HG03039 (cell line): ENCODE data around the gene DIO2.

Experiments used
- ATAC-seq: cut with Tn5 transposase; IDR thresholded peaks from one replicate; pipeline ENCODE4 v1.9.1; 2021; ENCODE audit warnings: mild to moderate bottlenecking, moderate library complexity; ENCODE audit not compliant: unreplicated experiment

Gene DIO2

DNA sequence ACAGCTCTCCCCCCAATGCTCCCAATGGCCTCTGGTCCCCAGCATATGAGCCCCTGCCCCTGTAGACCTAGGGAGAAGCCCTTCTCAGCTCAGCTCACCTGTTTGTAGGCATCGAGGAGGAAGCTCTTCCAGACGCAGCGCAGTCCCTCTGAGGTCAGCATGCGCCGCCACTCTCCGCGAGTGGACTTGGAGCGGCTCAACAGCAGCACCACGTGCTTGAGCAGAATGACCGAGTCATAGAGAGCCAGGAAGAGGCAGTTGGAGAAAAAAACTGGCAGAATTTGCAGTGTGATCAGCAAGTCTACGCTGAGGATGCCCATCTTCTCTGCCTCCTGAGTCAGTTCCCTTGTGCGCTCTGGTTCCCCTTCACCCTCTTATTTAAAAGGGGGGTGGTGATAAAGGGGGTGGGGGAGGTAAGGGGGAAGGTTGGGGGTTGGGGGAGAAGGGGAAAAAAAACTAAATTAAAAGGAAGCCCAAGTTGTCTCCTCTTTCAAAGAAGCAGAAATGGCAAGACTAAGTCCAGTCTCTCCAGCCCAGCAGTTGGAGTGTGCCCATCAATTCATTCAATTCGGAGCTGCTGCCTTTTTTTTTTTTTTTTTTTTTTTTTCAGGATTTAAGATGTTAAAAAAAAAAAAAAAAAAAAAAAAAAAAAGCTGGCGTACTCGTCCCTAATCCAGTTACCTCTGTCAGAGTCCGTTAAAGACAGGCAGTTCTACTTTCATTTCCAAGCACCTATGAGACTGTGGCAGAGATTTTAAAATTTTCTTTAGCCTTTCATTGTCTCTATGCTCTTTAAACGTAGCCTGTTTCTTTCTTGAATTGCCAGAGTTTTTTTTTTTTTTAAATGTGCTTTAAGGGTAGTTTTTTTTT lies at the start of gene DIO2:
Gene DIO2, minus strand, starts transcription at position 352 of the 870 bp plus-strand sequence. Its CDS starts 32 bp downstream, at position 320.
- ATAC-seq: no peak

DNA sequence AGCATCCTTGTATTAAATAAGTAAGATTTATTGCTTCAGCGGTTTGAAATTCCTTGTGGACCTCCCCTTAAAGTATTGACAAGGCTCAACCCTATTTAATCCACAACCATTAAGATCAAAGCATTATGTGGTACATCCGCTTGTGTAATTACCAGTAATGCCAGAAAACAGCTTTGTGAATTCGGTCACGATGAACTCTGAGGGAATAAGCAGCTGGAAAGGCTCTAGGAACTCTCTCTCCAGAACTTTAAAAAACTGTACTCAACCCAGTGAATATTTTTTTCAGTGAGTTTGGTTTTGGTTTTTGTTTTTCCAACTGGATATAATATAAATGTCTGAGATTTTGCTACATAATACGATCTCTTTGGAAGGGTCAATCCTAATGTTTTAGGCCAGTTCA lies 49.3 kb upstream of the DIO2 start:
- ATAC-seq: no peak

DNA sequence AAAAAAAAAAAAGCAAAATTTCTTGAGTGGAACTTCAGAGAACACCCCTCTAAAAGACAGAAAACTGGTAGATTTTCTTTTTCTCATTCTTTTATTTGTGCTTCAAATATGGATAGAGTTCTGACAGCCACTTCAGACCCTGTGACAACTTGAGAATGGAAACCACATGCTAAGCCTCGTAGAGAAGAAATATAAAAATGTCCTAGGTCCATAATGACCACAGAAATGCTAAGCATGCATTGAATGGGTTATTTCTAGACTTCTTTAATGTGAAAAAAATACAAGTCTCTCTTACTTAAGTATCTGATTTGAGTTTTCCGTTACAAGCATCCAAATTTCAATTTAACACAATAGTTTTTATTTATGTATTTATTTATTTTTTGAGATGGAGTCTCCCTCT lies 28.3 kb upstream of the DIO2 start:
- no peak for ATAC-seq

DNA sequence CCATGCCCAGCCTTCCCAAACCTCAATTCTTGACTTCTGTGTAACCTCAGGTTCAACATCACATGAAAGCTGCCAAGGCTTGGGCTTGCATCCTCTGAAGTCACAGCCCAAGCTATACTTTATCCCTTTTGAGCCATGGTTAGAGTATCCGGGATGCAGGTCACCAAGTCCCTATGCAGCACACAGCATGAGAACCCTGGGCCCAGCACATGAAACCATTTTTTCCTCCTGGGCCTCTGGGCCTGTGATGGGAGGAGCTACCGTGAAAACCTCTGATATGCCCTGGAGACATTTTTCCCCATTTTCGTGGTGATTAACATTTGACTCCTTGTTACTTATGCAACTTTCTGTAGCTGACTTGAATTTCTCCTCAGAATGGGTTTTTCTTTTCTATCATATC lies 25.8 kb upstream of the DIO2 start:
- no peak for ATAC-seq

DNA sequence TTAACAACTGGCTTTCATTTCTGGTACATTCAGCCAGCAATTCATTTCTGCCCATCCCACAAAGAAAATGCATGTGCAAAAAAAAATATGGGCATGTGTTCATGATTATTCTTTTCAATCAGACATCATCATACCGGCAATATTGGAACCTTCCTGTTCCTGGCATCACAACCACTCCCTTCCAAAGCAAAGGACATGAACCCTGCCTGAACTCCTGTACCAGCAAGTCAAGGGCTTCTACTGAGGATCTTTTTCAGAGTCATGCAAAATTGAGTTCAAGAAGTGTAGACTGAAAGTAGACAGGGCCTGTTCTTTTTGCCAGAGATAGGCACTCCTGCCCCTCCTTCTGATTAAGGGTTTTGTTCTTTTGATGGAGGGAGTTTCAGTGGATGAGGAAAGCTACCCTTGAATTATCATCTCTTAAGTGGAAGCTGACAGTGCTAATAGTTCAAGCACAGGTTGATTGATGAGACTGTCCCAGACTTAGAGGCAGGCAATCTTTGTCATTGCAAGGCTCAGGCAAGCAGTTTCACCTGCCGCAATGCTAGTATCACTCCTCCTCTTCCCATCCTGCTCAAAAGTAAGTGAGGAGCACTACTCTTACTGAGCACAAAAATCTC lies 22.3 kb upstream of the DIO2 start:
- ATAC-seq: no peak

DNA sequence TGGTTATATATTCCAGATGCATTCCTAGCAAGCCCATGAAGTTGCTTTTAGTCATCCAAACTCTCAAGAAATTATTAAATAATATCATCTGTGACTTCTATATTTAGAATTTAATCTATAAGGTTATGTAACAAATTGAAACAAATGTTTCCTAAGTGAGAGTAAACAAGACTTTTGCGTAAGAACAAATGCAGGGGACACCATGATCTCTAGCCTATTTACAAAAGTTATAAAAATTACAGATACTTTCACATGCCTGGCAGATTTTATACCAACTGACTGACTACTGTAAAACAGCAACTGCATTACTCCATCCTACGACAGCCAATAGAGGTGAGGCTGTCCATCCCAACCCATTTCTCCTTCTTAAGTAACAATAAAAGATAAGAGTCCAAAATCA lies 20.4 kb upstream of the DIO2 start:
- ATAC-seq: no peak

DNA sequence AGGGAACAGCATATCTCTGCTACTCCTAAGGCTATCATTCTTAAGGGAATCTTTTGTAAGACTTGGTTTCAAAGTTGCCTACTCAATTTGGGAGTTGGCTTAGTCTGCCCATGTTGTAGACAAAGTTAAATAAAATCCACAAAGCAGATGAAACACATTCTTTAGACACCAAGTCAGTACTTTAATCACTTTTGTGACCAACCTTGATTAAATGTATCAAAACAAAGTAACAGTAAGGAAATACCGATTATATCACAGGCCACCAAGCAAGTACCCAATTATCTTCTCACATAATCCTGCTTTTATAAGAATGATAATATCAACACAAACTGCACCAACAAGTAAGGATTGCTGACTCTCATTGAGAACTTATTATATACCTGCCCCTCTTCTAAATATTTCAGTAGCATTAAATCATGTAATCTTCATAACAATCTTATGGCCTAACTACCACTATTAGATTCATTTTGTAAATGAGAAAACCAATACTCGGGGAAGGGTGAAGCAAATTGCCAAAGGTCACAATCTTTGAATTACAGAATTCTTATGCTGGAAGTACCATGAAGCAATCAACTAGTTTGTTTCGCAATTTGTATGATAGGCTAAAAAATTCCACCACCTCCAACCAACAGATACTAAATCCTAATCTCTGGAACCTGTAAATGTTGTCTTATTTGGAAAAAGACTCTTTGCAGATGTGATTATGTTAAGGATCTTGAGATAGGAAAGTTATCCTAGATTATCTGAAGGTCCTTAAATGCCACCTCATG lies 12.6 kb upstream of the DIO2 start:
- no peak for ATAC-seq

DNA sequence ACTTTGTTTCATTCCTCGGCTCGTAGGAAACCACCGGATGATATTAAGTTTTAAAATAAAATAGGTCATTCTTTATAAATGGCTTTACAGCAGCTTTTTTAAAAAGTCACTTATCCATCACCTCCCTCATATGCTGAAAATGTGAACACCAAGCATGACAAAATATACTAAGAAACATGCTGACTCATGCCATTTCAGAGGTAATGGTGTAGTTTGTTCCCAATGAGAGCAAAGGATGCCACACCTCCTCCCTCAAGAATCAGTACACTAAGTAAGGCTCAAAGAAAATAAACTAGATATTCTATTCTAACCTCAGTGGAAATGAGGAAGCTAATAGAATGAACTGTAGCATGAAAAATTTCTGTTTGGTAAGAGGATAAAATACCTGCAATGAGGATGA lies 5.5 kb upstream of the DIO2 start:
- no peak for ATAC-seq

DNA sequence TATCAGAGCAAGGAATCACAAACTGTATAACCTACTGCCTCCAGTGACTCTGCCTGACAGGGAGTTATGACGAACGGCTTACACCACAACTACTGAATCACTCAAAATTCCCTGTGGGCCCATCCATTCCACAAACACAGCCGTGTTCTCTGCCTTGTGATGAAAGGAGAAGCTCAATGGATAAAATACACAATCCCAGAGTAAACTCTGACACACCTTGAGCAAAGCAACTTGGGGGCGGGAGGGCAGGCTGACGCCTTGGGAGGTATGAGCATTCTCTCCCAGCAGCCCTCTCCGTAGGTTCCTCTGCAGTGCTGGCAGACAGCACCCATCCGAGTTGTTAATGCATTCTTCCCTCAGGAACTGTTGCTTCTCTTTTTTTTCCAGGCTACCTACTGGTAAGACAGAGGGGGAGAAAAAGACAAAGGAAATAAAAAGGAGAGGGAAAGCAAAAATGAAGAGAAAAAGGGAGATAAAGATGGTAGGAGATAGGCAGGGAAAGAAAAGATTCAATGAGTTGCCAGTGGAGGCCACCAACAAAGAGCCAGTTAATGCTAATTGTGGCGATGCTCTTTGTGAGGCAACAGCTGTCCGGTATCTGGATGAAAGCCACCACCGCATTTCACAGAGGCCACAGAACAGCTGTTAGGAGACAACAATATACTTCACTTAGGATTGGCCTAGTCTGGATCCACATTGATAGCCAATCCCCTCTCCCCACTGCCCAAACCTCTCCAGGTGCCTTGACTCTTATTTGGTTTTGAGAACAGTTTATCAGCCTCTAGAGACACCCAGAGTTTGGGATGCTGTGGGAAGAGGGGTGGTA lies 4.7 kb upstream of the DIO2 start:
- ATAC-seq: no peak

DNA sequence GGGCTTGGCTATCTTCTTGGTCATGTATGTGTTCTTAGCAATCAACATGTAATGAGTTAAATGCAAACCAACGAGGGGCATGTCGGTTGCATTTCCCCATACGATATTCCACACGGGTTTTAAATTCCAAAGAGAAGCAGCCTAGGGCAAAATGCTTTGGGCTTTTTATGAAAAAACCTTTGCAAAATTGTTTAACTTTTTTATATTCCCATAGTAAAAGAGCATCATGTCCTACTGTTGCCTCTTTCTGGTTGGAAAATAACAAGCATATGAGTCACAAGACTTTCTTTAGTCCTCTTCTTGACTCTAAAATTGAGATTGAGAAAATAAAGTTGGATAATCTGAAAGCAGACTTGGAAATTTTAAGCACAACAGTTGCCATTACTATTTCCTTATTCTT lies 3.8 kb upstream of the DIO2 start:
- ATAC-seq: no peak

DNA sequence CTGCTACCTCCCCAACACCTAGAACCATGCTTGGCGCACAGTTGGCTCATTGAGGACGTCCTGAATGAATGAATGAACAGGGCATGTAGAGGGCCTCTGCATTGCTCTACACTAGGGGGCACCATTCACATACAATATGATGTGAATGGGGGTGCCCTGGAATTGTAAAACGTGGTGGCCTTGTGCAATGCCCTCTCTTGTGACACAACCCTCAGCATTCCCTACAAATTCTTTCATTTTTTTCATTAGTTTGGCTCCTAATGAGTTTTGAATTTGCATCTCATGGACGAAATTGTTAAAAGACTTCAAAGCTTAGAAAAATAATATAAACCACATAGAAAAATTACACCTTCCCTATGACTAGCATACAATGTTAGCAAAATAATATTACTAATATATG lies 2.3 kb upstream of the DIO2 start:
- peak; percentile 61 for ATAC-seq

DNA sequence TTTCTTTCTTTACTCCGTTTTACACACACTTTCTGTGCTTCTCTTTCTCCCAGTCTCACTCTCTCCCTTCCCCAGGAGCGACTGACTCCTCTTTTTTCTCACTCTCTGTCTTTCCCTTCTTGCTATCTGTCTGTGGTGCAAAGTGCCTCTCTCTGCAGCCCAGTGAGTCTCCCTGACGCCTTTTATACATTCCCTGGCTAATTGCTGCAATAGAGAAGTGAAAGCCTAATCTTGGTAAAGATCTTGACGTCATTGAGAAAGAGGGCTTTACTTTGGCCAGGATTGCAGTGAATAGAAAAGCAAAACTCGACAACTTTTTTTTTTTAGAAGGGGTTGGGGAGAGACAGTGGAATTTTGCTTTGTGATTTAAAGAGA lies 706 bp upstream of the DIO2 start:
- ATAC-seq: no peak

DNA sequence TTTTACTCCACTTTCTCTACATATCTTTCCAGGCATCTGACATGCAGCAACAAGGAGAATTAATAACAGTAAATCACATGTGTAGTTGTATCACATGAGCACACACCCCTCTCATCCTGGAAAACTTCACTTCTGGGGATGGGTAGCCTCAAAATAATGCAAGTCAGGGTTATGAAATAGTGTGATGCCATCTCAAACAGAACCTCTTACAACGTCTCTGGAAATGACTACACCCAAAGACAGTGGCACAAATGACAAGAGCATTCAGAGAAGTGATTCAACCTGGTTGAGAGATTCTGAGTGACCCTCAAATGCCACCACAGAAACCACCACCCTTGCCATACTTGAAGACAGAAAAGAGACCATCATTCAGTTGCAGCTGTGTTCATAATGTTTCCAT lies 2.8 kb downstream of the DIO2 start:
- ATAC-seq: no peak

DNA sequence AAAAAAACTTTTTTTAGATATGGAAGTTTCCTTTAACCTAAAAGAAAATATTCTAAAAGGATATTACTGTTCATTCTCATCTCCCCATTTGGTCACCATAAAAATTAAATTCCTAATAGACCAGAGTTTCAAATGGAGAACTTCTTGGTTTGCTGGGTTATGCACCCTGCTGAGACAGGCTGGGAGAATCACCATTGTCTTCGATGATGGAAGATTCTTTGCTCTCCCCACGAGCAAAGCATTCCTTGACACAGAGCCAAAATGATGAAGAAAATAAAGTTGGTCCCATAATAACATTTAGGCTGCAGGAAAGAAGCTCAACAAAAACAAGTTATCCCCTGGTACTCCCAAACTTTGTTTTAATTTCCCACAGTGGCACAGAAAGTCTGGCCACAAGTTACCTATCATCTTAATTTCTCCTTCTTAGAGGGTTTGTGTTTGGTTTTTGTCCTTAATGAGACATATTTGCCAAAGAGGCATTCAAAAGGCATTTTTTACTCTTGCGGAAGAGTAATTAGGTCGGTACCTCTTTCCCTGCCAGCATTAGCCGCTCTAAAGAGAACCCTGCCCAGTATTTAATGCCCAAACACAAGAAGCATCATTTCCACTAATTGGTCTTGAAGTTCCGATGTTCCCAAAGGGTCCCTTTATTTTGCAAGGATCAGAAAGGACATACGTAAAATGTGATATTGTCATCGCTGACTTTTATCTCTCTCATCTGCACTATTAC lies 4.8 kb downstream of the DIO2 start:
- no peak for ATAC-seq

DNA sequence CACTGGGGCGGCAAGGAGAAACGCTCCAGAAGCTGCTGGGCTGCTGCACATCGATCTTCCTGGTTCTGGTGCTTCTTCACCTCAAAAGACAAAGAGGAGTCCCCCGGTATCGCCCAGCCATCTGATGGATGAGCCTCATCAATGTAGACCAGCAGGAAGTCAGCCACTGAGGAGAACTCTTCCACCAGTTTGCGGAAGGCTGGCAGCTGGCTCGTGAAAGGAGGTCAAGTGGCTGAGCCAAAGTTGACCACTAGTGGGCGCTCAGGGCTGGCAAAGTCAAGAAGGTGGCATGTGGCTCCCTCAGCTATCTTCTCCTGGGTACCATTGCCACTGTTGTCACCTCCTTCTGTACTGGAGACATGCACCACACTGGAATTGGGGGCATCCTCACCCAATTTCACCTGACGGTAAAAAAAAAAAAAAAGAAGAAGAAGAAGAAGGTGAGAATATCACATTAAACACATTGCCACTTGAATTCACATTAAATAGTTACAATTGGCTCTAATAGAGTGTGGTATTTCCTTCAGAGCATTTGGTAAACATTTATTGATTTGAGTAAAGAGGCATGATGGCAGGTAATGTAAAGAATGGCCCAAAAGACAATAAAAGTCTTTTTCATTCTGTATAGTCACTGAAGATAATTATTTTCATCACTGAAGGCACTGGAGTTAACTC lies 8.3 kb downstream of the DIO2 start:
- no peak for ATAC-seq

DNA sequence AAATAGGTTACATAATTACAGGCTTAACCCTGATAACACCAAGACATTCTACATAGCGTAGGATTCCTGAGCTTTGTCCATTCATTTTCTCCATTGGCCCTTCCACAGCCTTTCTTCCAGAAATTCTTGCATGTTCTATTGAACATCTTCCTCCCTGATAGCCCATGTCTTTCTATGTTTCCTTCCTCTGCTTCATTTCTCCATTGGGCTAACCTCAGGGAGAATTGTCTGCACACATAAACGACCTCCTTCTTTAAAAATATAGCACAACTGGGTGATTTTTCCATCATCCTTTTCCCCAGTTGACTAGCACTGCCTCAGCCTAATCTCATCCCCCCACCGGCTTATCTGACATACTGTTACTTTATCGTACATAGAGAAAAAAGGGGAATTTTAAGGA lies 11.2 kb downstream of the DIO2 start:
- ATAC-seq: no peak

DNA sequence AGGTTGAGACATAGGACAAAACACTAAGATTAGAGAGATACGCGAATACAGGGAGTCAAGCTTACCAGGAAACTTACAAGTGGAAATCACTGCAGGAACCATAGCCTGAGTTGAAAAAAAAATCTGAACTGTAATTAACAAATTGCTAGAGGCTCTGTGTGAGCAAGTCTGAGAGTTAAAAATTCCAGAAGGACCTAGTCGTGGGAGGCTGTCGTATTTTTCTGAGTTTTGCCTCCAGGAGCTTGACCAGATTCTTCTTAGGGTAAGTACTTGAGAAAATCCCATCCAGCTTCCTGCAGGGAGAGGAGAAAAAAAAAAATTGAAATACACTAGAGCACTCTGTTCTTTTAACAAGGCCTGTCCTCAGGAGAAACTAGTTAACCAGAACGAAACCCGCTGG lies 22.7 kb downstream of the DIO2 start:
- no peak for ATAC-seq

DNA sequence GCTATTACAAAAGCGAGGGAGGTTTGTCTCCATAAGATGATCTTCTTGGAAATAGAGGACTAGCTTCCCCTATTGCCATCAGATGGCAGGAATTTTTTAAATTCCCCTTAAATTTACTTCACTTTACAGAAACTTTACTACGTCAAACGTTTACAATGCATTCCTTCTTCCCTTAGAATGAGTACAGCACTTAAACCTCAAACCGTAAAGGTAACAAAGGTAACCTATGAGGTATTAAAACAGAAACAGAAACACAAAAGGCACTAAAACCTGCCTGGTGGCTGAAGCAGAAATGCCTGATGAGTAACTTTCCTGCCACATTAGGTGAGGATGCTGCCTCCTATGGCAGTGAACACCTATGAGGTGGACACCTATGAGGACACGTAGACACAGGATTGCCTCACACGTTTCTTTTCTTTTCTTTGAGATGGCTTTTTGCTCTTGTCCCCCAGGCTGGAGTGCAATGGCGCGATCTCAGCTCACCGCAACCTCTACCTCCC lies 25.0 kb downstream of the DIO2 start:
- no peak for ATAC-seq

DNA sequence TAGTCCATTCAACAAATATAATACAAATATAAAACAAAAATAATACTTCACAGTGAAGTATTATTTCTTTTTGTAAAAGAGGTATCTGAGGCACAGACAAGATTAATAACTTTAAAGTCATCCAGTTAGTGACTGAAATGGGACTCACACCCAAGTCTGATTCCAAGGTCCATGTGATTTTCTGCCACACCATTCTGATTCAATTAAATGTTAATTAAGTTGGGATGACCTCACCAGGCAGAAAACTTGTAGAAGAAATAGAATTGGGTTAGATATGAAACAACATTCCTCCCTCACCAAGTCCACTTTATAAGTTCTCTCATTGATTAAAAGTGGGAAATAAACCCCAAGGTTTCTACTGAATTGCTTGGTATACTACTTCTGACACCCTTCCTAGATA lies 34.4 kb downstream of the DIO2 start:
- ATAC-seq: no peak
